Measurements from ENCODE around the gene TMBIM1.
"Not testable (repeated sequence)": the region's sequence is repeated elsewhere in the genome, so short reads cannot be mapped to it uniquely, and the experiment has no call there.

Gene TMBIM1

GRCh38 chr2:218273214-218273907 is 18.9 kb downstream of the TMBIM1 start:
- not testable (repeated sequence) for H3K4me1 ChIP-seq (ENCODE audit: control insufficient read depth, insufficient read depth, low read length); H3K27ac ChIP-seq (ENCODE audit: extremely low read depth, low read depth, low read length); H3K4me3 ChIP-seq (ENCODE audit: low read depth, low read length); H3K9me3 ChIP-seq (ENCODE audit: control insufficient read depth, insufficient read depth, low read depth, low read length)
- TF ChIP-seq ZNF362 (tag by site-specific recombination; IDR thresholded peaks at IDR 0.05): peak; percentile 94
- ChIA-PET CTCF (interaction anchor here (0.5 to 7.3 kb wide), 20 partner anchors 9 to 881 kb away, joined by 3 to 89 read pairs (median 4); partner anchors contain the start of genes CATIP and TMBIM1), POLR2A (interaction anchor here (0.7 to 4.3 kb wide), 3 partner anchors 13 to 181 kb away, joined by 4 to 29 read pairs (median 14); no protein-coding TSS in a partner anchor)
- peaks cover 7 to 59% of the 10 kb centered on the region in 2 experiments; a peak in 2 of 3 replicates for H3K36me3 ChIP-seq (ENCODE audit: control insufficient read depth in 2 of 2, insufficient read depth in 1 of 2, low read length in 2 of 2)

GRCh38 chr2:218272531-218273212 is 19.6 kb downstream of the TMBIM1 start:
- ChIA-PET POLR2A (interaction anchor here (0.7 to 4.3 kb wide), 4 partner anchors 14 to 182 kb away, joined by 3 to 29 read pairs (median 9); no protein-coding TSS in a partner anchor), CTCF (interaction anchor here (0.5 to 7.3 kb wide), 31 partner anchors 10 to 882 kb away, joined by 3 to 89 read pairs (median 4); partner anchors contain the start of genes CATIP and TMBIM1)
- Histone ChIP-seq H3K9me3 (ENCODE audit: control insufficient read depth, insufficient read depth, low read depth, low read length) (no peaks in the 10 kb centered on the region), H3K36me3 (ENCODE audit: control insufficient read depth in 2 of 2, insufficient read depth in 1 of 2, low read length in 2 of 2) (peaks cover 7 to 55% of the 10 kb centered on the region in 2 experiments; a peak in 2 of 3 replicates), H3K4me3 (ENCODE audit: low read depth, low read length) (no peak overlapping the region), H3K27ac (ENCODE audit: extremely low read depth, low read depth, low read length) (no peak overlapping the region), H3K4me1 (ENCODE audit: control insufficient read depth, insufficient read depth, low read length) (peaks cover 3% of the 10 kb centered on the region; the same call in 1 of the 2 replicates)
- TF ChIP-seq ZNF561 (tag by site-specific recombination; IDR thresholded peaks at IDR 0.05; ENCODE audit: borderline replicate concordance) (0 out of 2 replicates have a peak, but pooled peaks have one; percentile 37), ZNF791 (tag by site-specific recombination; IDR thresholded peaks at IDR 0.05) (no peak), ZNF629 (tag by site-specific recombination; IDR thresholded peaks at IDR 0.05) (peak; percentile 55; the same call in 1 of the 2 replicates), ZFP37 (tag by site-specific recombination; IDR thresholded peaks at IDR 0.05) (0 out of 2 replicates have a peak, but pooled peaks have one; percentile 37), ZNF639 (tag by site-specific recombination; IDR thresholded peaks at IDR 0.05) (0 out of 2 replicates have a peak, but pooled peaks have one; percentile 35), KLF9 (tag by site-specific recombination; IDR thresholded peaks at IDR 0.05; ENCODE audit: low read depth) (peak; percentile 82), KLF17 (tag by site-specific recombination; IDR thresholded peaks at IDR 0.05) (peak; percentile 89), PATZ1 (tag by site-specific recombination; IDR thresholded peaks at IDR 0.05) (peak; percentile 78), ZNF37A (tag by site-specific recombination; IDR thresholded peaks at IDR 0.05) (no peak), TCF7L2 (IDR thresholded peaks at IDR 0.05; ENCODE audit: borderline replicate concordance, low read depth, low read length) (no peak), ZNF23 (tag by site-specific recombination; IDR thresholded peaks at IDR 0.05; ENCODE audit: borderline replicate concordance) (no peak), PRDM10 (tag by site-specific recombination; IDR thresholded peaks at IDR 0.05) (peak; percentile 50; the same call in 1 of the 2 replicates), ZNF701 (tag by site-specific recombination; IDR thresholded peaks at IDR 0.05) (no peak), ZNF776 (tag by site-specific recombination; IDR thresholded peaks at IDR 0.05; ENCODE audit: borderline replicate concordance) (no peak), ATF2 (tag by site-specific recombination; IDR thresholded peaks at IDR 0.05; ENCODE audit: low read depth) (no peak), ZNF184 (tag by site-specific recombination; IDR thresholded peaks at IDR 0.05) (peak; percentile 49; the same call in 1 of the 2 replicates), ZNF514 (tag by site-specific recombination; IDR thresholded peaks at IDR 0.05) (no peak), ZNF112 (tag by site-specific recombination; IDR thresholded peaks at IDR 0.05) (no peak), ZNF169 (tag by site-specific recombination; IDR thresholded peaks at IDR 0.05) (no peak), ZNF785 (tag by site-specific recombination; IDR thresholded peaks at IDR 0.05) (no peak)
